Hepatocyte (in vitro differentiated cells): ENCODE results near the gene GAA.

Experiments
- CTCF ChIP-seq: fragments of 200-600 bp; sonication (generic); IDR thresholded peaks from 2 replicates; pipeline ENCODE4 v1.5.1; 2016; ENCODE audit warnings: antibody characterized with exemption, mild to moderate bottlenecking; ENCODE audit not compliant: poor library complexity
- EZH2 ChIP-seq: fragments of 200-600 bp; sonication (generic); IDR thresholded peaks from 2 replicates; pipeline ENCODE4 v1.6.1; 2016; ENCODE audit warnings: antibody characterized with exemption, mild to moderate bottlenecking, borderline replicate concordance
- EZH2phosphoT487 ChIP-seq: fragments of 200-600 bp; sonication (generic); IDR thresholded peaks from one replicate; pipeline ENCODE4 v1.6.1; 2018; ENCODE audit warnings: antibody characterized with exemption, mild to moderate bottlenecking, low read depth, moderate library complexity; ENCODE audit not compliant: unreplicated experiment, severe bottlenecking

DNA sequence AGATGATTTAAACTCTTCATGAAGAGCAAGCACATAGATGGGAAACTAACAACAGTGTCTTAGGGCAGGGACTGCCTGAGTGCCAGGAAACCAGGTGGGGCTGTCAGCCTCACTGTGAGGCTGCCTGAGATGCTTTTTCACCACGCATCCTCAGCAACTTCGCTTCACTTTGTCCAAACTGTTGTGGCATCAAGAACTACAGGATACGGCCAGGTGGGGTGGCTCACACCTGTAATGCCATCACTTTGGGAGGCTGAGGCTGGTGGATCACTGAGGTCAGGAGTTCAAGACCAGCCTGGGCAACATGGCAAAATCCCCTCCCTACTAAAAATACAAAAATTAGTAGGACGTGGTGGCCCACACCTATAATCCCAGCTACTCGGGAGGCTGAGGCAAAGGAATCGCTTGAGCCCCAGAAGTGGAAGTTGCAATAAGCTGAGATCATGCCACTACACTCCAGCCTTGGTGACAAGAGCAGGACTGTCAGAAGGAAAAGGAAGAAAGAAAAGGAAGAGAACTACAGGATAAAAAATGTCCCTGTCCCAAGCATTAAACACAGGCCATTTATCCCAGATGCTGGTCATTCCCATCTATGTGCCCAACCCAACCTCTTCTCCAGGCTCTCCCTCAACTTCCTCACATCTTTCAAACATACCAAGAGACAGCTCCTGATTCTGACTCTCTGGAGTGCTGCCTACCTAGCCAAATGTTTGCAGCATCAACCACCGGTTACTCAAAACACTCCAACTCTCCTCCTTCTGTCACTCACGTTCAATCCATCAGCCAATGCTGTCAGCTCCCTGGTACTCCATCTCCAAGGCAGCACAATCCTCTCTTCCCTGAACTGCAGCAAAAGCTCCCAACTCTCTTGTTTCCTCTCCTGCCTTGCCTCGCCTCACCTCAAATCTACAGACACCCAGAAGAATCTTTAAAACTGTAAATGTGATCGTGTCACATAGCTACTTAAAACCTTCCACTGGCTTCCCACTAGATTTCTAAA is 44.0 kb downstream of the GAA start:
- TF ChIP-seq EZH2phosphoT487 (no peak), CTCF (no peak), EZH2 (no peak)
